Keratinocyte (primary cell): ENCODE results near the gene PGM2L1. TPM values are rescaled to one million over a fixed set of nuclear protein-coding genes. Genes with fewer than 3 reads are reported as not detected.

Source experiments
- DNase-seq: peaks from one replicate; pipeline ENCODE4 v3.0.0-alpha.2; 2011; ENCODE audit warnings: low read depth, missing footprints, low spot score
- FAIRE-seq: peaks from 2 replicates; lab custom pipeline; 2011; peaks lifted over from hg19 to GRCh38; lab: Jason Lieb, UNC
- H2AFZ ChIP-seq: 2 replicates; pipeline ENCODE4 v1.6.0; 2012; ENCODE audit warnings: low read length, control low read depth, inconsistent platforms; ENCODE audit not compliant: control insufficient read depth
- H3K27ac ChIP-seq: 2 replicates; pipeline ENCODE4 v1.5.1; 2011; ENCODE audit warnings: low read length; ENCODE audit not compliant: control insufficient read depth, insufficient read depth
- H3K27me3 ChIP-seq: 3 replicates; pipeline ENCODE4 v1.6.0; 2011; ENCODE audit warnings: low read length; ENCODE audit not compliant: control insufficient read depth, insufficient read depth; ENCODE audit errors: extremely low read depth
- H3K36me3 ChIP-seq, 2 experiments: 2 replicates in 1 of 2; 3 replicates in 1 of 2; pipeline ENCODE4 v1.5.1; 2011; ENCODE audit warnings: low read length in 2 of 2, mild to moderate bottlenecking in 1 of 2; ENCODE audit not compliant: control insufficient read depth in 2 of 2, insufficient read depth in 2 of 2; ENCODE audit errors: extremely low read depth in 1 of 2
- H3K4me1 ChIP-seq: 3 replicates; pipeline ENCODE4 v1.5.1; 2011; ENCODE audit warnings: low read length; ENCODE audit not compliant: control insufficient read depth, insufficient read depth; ENCODE audit errors: extremely low read depth
- H3K4me2 ChIP-seq: 3 replicates; pipeline ENCODE4 v1.6.0; 2011; ENCODE audit warnings: low read depth, low read length; ENCODE audit not compliant: control insufficient read depth, insufficient read depth; ENCODE audit errors: extremely low read depth
- H3K4me3 ChIP-seq, 3 experiments: fragments of 200-600 bp in 1 of 3; sonication (generic) in 1 of 3; 2 replicates in 2 of 3; 3 replicates in 1 of 3; pipeline ENCODE4 v1.5.1; 2011 to 2016; ENCODE audit warnings: low read length in 3 of 3, mild to moderate bottlenecking in 3 of 3, control low read depth in 2 of 3, inconsistent platforms in 1 of 3, low read depth in 1 of 3, mixed read lengths in 1 of 3, mixed run types in 1 of 3, moderate library complexity in 1 of 3; ENCODE audit not compliant: control insufficient read depth in 2 of 3, insufficient read depth in 2 of 3; ENCODE audit errors: extremely low read depth in 1 of 3
- H3K79me2 ChIP-seq: 2 replicates; pipeline ENCODE4 v1.6.0; 2012; ENCODE audit warnings: low read length; ENCODE audit not compliant: control insufficient read depth, insufficient read depth
- H3K9ac ChIP-seq: 3 replicates; pipeline ENCODE4 v1.6.0; 2011; ENCODE audit warnings: low read length; ENCODE audit not compliant: control insufficient read depth, insufficient read depth; ENCODE audit errors: extremely low read depth
- H3K9me1 ChIP-seq: 3 replicates; pipeline ENCODE4 v1.6.0; 2011; ENCODE audit warnings: low read length; ENCODE audit not compliant: control insufficient read depth, insufficient read depth; ENCODE audit errors: extremely low read depth
- H3K9me3 ChIP-seq: 2 replicates; pipeline ENCODE4 v1.5.1; 2012; ENCODE audit warnings: low read depth, low read length; ENCODE audit not compliant: control insufficient read depth
- H4K20me1 ChIP-seq: 3 replicates; pipeline ENCODE4 v1.6.0; 2011; ENCODE audit warnings: low read length; ENCODE audit not compliant: control insufficient read depth, insufficient read depth; ENCODE audit errors: extremely low read depth
- CTCF ChIP-seq, 3 experiments: IDR thresholded peaks in 1 of 3; conservative IDR thresholded peaks in 1 of 3; optimal IDR thresholded peaks in 1 of 3; 2 replicates in 2 of 3; 3 replicates in 1 of 3; pipeline versions ENCODE3 to v1.5.1; 2011; ENCODE audit warnings: low read length in 3 of 3, mild to moderate bottlenecking in 3 of 3, moderate library complexity in 2 of 3, control low read depth in 1 of 3, inconsistent platforms in 1 of 3; ENCODE audit not compliant: insufficient read depth in 2 of 3; ENCODE audit errors: extremely low read depth in 1 of 3
- EZH2 ChIP-seq: IDR thresholded peaks from one replicate; pipeline ENCODE4 v1.6.1; 2012; ENCODE audit warnings: inconsistent platforms, mild to moderate bottlenecking, low read length, moderate library complexity
- dilution Hi-C: fragments of 300-500 bp; cut with MboI; formaldehyde crosslinking; loops from one replicate; pipeline ENCODE4 v1.7.0; 2020; ENCODE audit warnings: low sequenced_read_pairs; ENCODE audit not compliant: extremely low pct_ligation_motif_present
- polyA plus RNA-seq, 5 experiments: library from polyadenylated mRNA; depleted of rRNA in 3 of 5; stranded (reverse) in 3 of 5; stranded (forward) in 1 of 5; unstranded in 1 of 5; fragments of >200 nt; gene quantifications; 1 replicate in 1 of 5; 2 replicates in 3 of 5; 3 replicates in 1 of 5; pipeline versions ENCODE4 v1.2.1 to v1.2.3, GENCODE V29; 2011 to 2012; ENCODE audit warnings: missing spikeins in 2 of 5, low read depth in 1 of 5, low replicate concordance in 1 of 5

Gene PGM2L1
- polyA plus RNA-seq, 1 donor (not counting 4 experiments of a cell fraction or from before 2014, with no cell fraction given) = 3.1 TPM

GRCh38 chr11:74380746-74381439 lies 17.3 kb downstream of the PGM2L1 start:
- Histone ChIP-seq H3K27me3 (no peaks in the 10 kb centered on the region), H2AFZ (no peak overlapping the region), H3K9me3 (no peaks in the 10 kb centered on the region), H3K27ac (no peak overlapping the region), H3K4me1 (peaks cover 5% of the 10 kb centered on the region), H3K4me3 (no peak overlapping the region), H4K20me1 (no peaks in the 10 kb centered on the region), H3K36me3 (no peaks in the 10 kb centered on the region), H3K9me1 (no peaks in the 10 kb centered on the region), H3K79me2 (no peaks in the 10 kb centered on the region), H3K9ac (no peak overlapping the region), H3K4me2 (no peak overlapping the region)
- TF ChIP-seq EZH2 (no peak), CTCF (optimal IDR thresholded peaks at IDR 0.05 in 1 of 3, IDR thresholded peaks at IDR 0.05 in 1 of 3, conservative IDR thresholded peaks at IDR 0.05 in 1 of 3; ENCODE audit: extremely low read depth in 1 of 3, insufficient read depth in 2 of 3, low read length in 3 of 3) (no peak)
- DNase-seq (no peak), FAIRE-seq (peak; percentile 44)
- dilution Hi-C loops = no loop called here

- Histone ChIP-seq H3K9me1 (no peaks in the 10 kb centered on the region), H3K27ac (no peak overlapping the region), H3K9ac (no peak overlapping the region), H3K4me2 (no peak overlapping the region), H3K9me3 (no peaks in the 10 kb centered on the region), H3K36me3 (no peaks in the 10 kb centered on the region), H3K79me2 (no peaks in the 10 kb centered on the region), H3K27me3 (no peaks in the 10 kb centered on the region), H3K4me1 (peaks cover 5% of the 10 kb centered on the region), H3K4me3 (no peak overlapping the region), H4K20me1 (no peaks in the 10 kb centered on the region), H2AFZ (no peak overlapping the region)
- no peak for TF ChIP-seq CTCF (optimal IDR thresholded peaks at IDR 0.05 in 1 of 3, IDR thresholded peaks at IDR 0.05 in 1 of 3, conservative IDR thresholded peaks at IDR 0.05 in 1 of 3; ENCODE audit: extremely low read depth in 1 of 3, insufficient read depth in 2 of 3, low read length in 3 of 3)
- no peak for TF ChIP-seq EZH2
- FAIRE-seq (no peak), DNase-seq (no peak)
- dilution Hi-C loops = no loop called here
Observed at GRCh38 chr11:74377689-74378088, 20.5 kb downstream of the PGM2L1 start.
